Raji (cell line): ENCODE data around the gene CROCC2.

ENCODE experiments used
- POLR2A ChIP-seq: IDR thresholded peaks from 2 replicates; pipeline ENCODE4 v1.6.1; 2011; ENCODE audit warnings: low read depth, low read length, control low read depth; ENCODE audit not compliant: insufficient read depth

The CROCC2 gene

GRCh38 chr2:241030333-241030680, 124.2 kb downstream of the CROCC2 start:
- TF ChIP-seq POLR2A: no peak

GRCh38 chr2:241030883-241031282, 124.7 kb downstream of the CROCC2 start:
- TF ChIP-seq POLR2A: no peak

- TF ChIP-seq POLR2A: no peak
Measured at GRCh38 chr2:241031436-241032165, 125.5 kb downstream of the CROCC2 start.

GRCh38 chr2:241033336-241033987, 127.3 kb downstream of the CROCC2 start:
- no peak for TF ChIP-seq POLR2A

GRCh38 chr2:241033994-241034393, 127.9 kb downstream of the CROCC2 start:
- no peak for TF ChIP-seq POLR2A

GRCh38 chr2:241034490-241035141, 128.5 kb downstream of the CROCC2 start:
- TF ChIP-seq POLR2A: no peak

GRCh38 chr2:241035142-241035817, 129.1 kb downstream of the CROCC2 start:
- TF ChIP-seq POLR2A: no peak

GRCh38 chr2:241035818-241036396, 129.8 kb downstream of the CROCC2 start:
- TF ChIP-seq POLR2A: no peak

GRCh38 chr2:241036397-241036963, 130.3 kb downstream of the CROCC2 start:
- no peak for TF ChIP-seq POLR2A

- TF ChIP-seq POLR2A: no peak
Measured at GRCh38 chr2:241036964-241037421, 130.9 kb downstream of the CROCC2 start.

GRCh38 chr2:241037498-241037897, 131.4 kb downstream of the CROCC2 start:
- no peak for TF ChIP-seq POLR2A

GRCh38 chr2:241038374-241039180, 132.4 kb downstream of the CROCC2 start:
- TF ChIP-seq POLR2A: no peak

- no peak for TF ChIP-seq POLR2A
Measured at GRCh38 chr2:241039416-241039815, 133.3 kb downstream of the CROCC2 start.
